DOHH2 (cell line): ENCODE results near the gene KLF16.

Experiments
- H3F3A ChIP-seq: fragments of 200-600 bp; sonication (generic), shearing (Covaris generic); 2 replicates; pipeline ENCODE4 v1.6.0; 2016; ENCODE audit warnings: antibody characterized with exemption, mild to moderate bottlenecking; ENCODE audit not compliant: control insufficient read depth, insufficient read depth
- H3K27ac ChIP-seq: fragments of 200-600 bp; sonication (generic); 2 replicates; pipeline ENCODE4 v1.5.1; 2014; ENCODE audit warnings: low read depth, mild to moderate bottlenecking, low read length, moderate library complexity
- H3K27me3 ChIP-seq: fragments of 200-600 bp; sonication (generic); 2 replicates; pipeline ENCODE4 v1.6.1; 2014; ENCODE audit warnings: mild to moderate bottlenecking, low read length, mixed read lengths; ENCODE audit not compliant: control insufficient read depth
- H3K36me3 ChIP-seq: fragments of 200-600 bp; sonication (generic); 2 replicates; pipeline ENCODE4 v1.6.1; 2014; ENCODE audit warnings: mild to moderate bottlenecking, low read length, moderate library complexity, mixed read lengths; ENCODE audit not compliant: control insufficient read depth
- H3K4me1 ChIP-seq: fragments of 200-600 bp; sonication (generic); 2 replicates; pipeline ENCODE4 v1.6.1; 2014; ENCODE audit warnings: mild to moderate bottlenecking, low read length, mixed read lengths; ENCODE audit not compliant: control insufficient read depth
- H3K4me2 ChIP-seq: fragments of 200-600 bp; sonication (generic); 2 replicates; pipeline ENCODE4 v1.6.0; 2014; ENCODE audit warnings: mild to moderate bottlenecking, low read length, moderate library complexity
- H3K4me3 ChIP-seq: fragments of 200-600 bp; sonication (generic); 2 replicates; pipeline ENCODE4 v1.5.1; 2014; ENCODE audit warnings: mild to moderate bottlenecking, low read length, mixed read lengths
- H3K79me2 ChIP-seq: fragments of 200-600 bp; sonication (generic); 2 replicates; pipeline ENCODE4 v1.6.1; 2014; ENCODE audit warnings: mild to moderate bottlenecking, low read length, mixed read lengths; ENCODE audit not compliant: control insufficient read depth
- H3K9me2 ChIP-seq: fragments of 200-600 bp; sonication (generic); replicated peaks from 2 replicates; pipeline ENCODE4 v1.6.1; 2014; ENCODE audit warnings: mild to moderate bottlenecking, low read length, mixed read lengths; ENCODE audit not compliant: control insufficient read depth
- H3K9me3 ChIP-seq: fragments of 200-600 bp; sonication (generic); 2 replicates; pipeline ENCODE4 v1.6.1; 2014; ENCODE audit warnings: antibody characterized with exemption, low read length, mixed read lengths; ENCODE audit not compliant: control insufficient read depth, insufficient read depth
- H4K20me1 ChIP-seq: fragments of 200-600 bp; sonication (generic); 2 replicates; pipeline ENCODE4 v1.6.0; 2014; ENCODE audit warnings: low read depth, mild to moderate bottlenecking, antibody characterized with exemption, low read length, moderate library complexity; ENCODE audit not compliant: control insufficient read depth, insufficient read depth
- CTCF ChIP-seq: fragments of 200-600 bp; sonication (generic); IDR thresholded peaks from one replicate; pipeline ENCODE4 v1.5.1; 2014; ENCODE audit warnings: antibody characterized with exemption, mild to moderate bottlenecking, low read depth, low read length; ENCODE audit not compliant: poor library complexity, severe bottlenecking
- EZH2phosphoT487 ChIP-seq: fragments of 200-600 bp; sonication (generic); IDR thresholded peaks from 2 replicates; pipeline ENCODE4 v1.6.1; 2017; ENCODE audit warnings: borderline replicate concordance, mild to moderate bottlenecking, antibody characterized with exemption, low read length, moderate library complexity, mixed read lengths

The KLF16 gene

GRCh38 chr19:1825909-1826556 is 37.3 kb downstream of the KLF16 start:
- H3K4me1 ChIP-seq, result no peaks in the 10 kb centered on the region
- TF ChIP-seq EZH2phosphoT487, result no peak
- TF ChIP-seq CTCF, result peak; percentile 98
- peaks cover 31% of the 10 kb centered on the region for H3K79me2 ChIP-seq
- no peaks in the 10 kb centered on the region for H3K27me3 ChIP-seq
- no peaks in the 10 kb centered on the region; the same call in 1 of the 2 replicates for H3F3A ChIP-seq
- H4K20me1 ChIP-seq, result no peaks in the 10 kb centered on the region
- H3K9me2 ChIP-seq, result no peaks in the 10 kb centered on the region
- no peak overlapping the region for H3K4me2 ChIP-seq
- H3K4me3 ChIP-seq, result no peak overlapping the region
- H3K9me3 ChIP-seq, result no peaks in the 10 kb centered on the region
- H3K27ac ChIP-seq, result no peak overlapping the region
- H3K36me3 ChIP-seq, result peaks cover 66% of the 10 kb centered on the region

DNA sequence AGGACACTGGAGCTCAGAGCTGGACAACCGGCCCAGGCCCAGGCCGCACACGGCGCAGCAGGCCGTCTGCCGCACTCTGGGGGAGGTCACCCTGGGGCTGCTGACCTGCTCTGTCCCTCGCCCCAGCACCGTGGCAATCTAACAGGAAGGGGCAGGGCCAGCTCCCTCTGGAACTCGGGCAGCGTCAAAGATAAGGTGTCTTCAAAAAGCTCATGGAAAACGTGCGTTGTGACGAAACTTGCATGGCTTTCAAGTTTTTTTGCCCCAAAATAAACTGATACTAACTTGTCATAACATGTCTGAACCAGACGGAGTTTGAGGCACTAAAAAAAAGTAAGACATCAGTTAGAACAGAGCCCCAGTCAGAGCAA is 39.1 kb downstream of the KLF16 start:
- Histone ChIP-seq H4K20me1 (no peaks in the 10 kb centered on the region), H3K4me3 (no peak overlapping the region), H3K4me1 (no peaks in the 10 kb centered on the region), H3F3A (no peaks in the 10 kb centered on the region), H3K9me3 (no peaks in the 10 kb centered on the region), H3K9me2 (no peaks in the 10 kb centered on the region), H3K4me2 (no peak overlapping the region), H3K36me3 (peaks cover 60% of the 10 kb centered on the region), H3K27ac (no peak overlapping the region), H3K27me3 (no peaks in the 10 kb centered on the region), H3K79me2 (peaks cover 16% of the 10 kb centered on the region)
- TF ChIP-seq EZH2phosphoT487, result no peak
- TF ChIP-seq CTCF, result no peak

DNA sequence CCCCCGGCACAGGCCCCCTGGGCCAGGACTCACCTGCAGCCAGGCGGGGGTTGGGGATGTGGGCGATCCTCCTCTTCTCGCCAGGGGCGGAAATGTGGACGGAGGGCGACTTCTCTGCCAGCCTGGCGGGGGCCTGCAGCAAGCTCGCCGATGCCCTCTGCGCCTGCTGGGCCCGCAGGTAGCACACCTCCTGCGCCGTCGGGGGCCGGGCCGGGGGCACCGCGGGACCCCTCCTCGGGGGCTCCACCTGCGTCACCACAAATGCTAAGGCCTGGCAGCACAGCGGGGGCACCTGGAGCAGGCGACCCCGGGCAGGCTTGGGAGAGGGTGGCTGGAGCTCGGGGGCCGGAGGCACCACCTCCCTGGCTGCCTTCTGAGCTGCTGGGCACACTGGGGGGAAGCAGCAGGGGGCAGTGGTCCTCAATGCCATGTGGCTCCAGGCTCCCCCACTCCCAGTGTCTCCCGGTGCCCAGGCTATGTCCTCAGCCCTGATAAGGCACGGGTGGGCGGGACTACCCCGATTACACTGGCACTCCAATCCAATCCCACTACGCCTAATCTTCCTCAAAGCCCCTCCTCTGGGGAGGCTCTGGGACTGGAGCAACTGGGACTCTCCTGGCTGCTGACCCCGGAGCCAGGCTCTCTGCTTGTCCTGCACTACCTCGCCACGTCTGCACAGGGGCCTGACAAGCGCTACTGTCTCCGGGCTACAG is 39.7 kb downstream of the KLF16 start:
- H3K36me3 ChIP-seq, result peaks cover 61% of the 10 kb centered on the region
- H3K27ac ChIP-seq, result no peak overlapping the region
- peaks cover 11% of the 10 kb centered on the region for H3K79me2 ChIP-seq
- H3K9me2 ChIP-seq, result no peaks in the 10 kb centered on the region
- H4K20me1 ChIP-seq, result no peaks in the 10 kb centered on the region
- H3K27me3 ChIP-seq, result no peaks in the 10 kb centered on the region
- H3K4me1 ChIP-seq, result no peaks in the 10 kb centered on the region
- no peak overlapping the region for H3K4me2 ChIP-seq
- no peak for TF ChIP-seq EZH2phosphoT487
- no peak for TF ChIP-seq CTCF
- no peaks in the 10 kb centered on the region for H3F3A ChIP-seq
- H3K9me3 ChIP-seq, result no peaks in the 10 kb centered on the region
- H3K4me3 ChIP-seq, result no peak overlapping the region
